HG02571 (cell line): Measurements from ENCODE around the gene UBE2V1.
"Not testable (repeated sequence)": the region's sequence is repeated elsewhere in the genome, so short reads cannot be mapped to it uniquely, and the experiment has no call there.

Experiments used
- ATAC-seq: cut with Tn5 transposase; IDR thresholded peaks from one replicate; pipeline ENCODE4 v1.9.1; 2021; ENCODE audit warnings: mild to moderate bottlenecking, moderate library complexity; ENCODE audit not compliant: unreplicated experiment

UBE2V1 gene

DNA sequence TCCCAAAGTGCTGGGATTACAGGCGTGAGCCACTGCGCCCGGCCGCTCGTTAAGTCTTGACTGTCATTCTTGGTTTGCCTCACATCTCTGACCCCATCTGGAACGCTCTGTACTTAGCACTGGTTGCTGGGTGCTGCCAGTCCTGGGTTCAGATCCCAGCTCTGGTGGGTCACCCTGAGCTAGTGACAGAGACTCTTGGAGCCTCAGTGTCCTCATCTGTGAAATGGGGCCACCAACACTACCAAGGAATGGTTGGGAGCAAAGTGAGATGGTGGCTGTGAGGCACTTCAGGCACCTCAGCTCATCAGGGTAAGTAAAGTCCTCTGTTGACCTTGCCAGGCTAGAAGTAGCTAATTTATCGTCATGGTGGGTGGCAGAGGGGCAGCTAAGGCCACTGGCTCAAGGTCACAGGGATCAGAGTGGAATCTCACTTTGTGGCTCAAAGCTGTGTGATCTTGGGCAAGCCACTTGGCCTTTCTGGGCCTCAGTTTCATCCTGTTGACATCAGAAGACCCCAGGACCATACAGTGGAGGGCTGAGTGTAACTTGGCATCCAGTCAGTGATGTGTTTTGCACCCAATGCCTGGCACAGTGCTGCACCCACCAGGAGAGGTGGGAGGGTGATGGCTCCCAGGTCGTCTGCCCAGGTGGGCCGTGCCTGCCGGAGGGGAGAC is 46.7 kb downstream of the UBE2V1 start:
- no peak for ATAC-seq

DNA sequence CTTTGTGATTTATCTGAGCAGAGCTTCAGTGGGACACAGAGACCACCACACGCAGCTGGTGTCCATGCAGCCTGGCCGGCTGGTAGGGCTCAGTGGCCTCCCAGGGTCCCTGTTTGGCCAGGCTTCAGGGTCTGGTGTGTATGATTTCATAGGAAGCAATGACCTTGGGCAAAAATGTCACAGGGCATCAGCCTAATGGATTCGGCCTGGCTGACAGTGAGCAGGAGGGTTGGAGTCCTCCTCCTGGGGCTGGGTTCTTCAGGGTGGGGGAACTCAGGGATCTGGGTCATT is 47.7 kb downstream of the UBE2V1 start:
- no peak for ATAC-seq

DNA sequence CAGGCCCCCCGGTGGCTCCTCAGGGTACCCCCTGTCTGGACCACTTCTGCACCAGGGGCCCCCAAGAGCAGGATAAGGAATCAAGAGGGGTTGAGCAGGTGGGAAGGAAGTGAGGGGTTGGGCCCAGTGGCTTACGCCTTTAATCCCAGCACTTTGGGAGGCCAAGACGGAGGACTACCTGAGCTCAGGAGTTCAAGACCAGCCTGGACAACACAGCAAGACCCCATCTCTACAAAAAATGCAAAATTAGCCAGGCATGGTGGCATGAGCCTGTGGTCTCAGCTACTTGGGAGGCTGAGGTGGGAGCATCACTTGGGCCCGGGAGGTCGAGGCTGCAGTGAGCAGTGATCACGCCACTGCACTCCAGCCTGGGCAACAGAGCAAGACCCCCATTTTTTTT is 49.2 kb downstream of the UBE2V1 start:
- ATAC-seq: not testable (repeated sequence)

DNA sequence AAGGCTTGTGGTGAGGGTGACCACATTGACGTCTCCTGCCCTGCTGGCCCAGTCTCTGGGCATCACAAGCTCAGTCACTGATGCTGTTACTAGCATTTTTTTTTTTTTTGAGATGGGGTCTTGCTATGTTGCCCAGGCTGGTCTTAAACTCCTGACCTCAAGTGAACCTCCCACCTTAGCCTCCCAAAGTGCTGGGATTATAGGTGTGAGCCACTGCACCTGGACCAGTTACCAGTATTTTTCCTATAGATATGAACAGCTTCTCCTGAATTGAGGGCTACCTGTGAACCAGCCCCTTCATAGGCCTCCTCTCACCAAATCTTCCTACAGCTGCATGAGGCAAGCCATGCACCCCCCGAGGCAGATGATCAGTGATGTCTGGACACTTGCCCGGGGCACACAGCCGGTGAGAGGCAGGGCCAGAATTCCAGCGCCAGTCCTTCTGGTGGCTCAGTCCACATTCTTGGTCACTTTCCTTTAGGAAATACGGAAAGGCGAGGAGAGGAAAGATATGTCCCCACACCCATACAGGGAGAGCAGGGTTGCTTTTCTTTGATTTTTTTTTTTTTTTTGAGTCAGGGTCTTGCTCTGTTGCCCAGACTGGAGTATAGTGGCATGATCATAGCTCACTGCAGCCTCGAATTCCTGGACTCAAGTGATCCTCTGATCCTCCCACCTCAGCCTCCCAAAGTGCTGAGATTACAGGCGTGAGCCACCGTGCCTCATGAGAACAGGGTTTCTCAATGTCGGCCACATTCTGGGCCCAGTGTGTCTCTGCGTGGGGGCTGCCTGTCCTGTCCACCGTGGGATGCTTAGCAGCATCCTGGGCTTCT is 50.7 kb downstream of the UBE2V1 start:
- no peak for ATAC-seq

DNA sequence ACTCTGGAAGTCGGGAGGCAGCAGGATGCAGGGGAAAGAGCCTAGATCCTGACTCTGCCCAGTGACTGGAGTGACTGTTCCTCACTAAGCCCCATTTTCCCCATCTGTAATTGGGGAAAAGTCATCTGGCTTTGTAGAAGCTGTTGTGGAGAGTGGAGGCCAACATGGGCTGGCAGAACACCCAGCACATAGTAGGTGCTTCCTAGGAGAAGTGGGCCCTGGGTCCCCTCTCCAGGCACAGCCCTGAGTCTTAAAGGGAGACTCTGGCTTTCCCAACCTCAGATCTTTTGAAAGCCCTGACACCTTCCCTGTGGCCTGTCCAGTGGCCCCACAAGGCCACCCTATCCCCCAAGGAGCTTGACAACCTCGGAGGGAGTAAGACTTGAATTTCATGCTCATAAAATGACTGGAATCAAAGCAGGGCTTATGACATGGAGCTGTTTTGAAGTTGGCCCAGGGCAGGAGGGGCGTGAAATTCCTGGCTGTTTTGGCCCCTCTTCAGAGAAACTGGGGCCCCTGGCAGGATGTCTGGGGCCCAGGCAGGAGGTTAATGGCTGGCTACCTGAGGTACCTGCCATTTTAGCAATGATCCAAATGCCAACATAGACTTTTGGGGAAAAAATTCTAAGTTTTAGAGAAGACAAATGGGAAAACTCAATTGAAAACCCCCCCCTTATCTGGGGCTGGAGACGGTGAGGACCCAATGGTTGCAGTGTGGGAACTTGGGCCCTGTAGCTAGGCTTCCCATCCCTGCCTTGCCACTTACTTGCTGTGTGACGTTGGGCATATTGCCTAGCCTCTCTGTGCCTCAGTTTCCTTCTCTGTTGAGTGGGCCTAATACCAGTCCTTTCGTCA is 51.6 kb downstream of the UBE2V1 start:
- no peak for ATAC-seq

DNA sequence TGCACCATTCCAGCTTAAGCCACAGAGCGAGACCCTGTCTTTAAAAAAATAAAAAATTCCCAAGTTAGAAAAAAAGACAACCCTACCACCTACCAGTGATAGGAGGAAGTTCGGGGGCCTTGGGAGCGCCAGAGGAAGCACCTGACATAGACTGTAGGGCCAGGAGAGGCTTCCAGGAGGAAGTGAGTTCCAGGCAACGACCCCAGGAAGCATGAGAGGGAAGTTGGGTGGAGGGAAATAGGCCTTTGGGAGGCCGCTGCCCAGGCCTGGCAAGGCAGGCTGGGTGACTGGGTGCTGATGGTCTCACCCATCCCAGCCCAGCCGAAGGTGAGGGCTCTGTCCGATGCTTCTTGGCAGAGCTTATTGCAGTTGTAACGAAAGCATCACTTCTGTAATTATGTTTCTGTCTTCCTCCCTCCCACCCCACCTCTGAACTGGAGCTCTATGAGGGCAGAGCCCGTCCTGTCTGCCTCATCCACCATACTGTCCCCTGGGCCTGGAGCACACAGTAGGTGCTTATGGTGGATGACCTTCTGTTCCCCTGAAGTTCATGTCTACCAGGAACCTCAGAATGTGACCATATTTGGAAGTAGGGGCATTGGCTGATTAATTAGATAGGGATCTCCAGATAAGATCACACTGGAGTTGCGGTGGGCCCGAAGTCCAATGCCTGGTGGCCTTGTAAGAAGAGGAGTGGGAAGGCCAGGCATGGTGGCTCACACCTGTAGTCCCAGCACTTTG is 54.1 kb downstream of the UBE2V1 start:
- no peak for ATAC-seq

DNA sequence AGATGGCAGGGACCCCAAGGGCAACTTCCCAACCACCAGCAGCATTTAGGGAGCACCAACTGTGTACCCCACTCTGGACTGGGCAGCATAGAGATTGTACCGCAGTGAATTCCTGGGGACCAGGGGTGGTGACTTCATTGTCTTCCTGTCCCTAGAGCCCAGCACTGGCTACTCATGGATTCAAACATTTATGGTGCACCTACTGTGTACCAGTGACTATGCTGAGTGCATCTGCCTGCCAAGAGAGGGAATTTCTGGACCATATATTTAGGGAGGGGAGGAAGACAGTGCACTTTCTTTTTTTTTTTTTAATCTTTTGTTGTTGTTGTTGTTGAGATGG is 55.3 kb downstream of the UBE2V1 start:
- no peak for ATAC-seq

DNA sequence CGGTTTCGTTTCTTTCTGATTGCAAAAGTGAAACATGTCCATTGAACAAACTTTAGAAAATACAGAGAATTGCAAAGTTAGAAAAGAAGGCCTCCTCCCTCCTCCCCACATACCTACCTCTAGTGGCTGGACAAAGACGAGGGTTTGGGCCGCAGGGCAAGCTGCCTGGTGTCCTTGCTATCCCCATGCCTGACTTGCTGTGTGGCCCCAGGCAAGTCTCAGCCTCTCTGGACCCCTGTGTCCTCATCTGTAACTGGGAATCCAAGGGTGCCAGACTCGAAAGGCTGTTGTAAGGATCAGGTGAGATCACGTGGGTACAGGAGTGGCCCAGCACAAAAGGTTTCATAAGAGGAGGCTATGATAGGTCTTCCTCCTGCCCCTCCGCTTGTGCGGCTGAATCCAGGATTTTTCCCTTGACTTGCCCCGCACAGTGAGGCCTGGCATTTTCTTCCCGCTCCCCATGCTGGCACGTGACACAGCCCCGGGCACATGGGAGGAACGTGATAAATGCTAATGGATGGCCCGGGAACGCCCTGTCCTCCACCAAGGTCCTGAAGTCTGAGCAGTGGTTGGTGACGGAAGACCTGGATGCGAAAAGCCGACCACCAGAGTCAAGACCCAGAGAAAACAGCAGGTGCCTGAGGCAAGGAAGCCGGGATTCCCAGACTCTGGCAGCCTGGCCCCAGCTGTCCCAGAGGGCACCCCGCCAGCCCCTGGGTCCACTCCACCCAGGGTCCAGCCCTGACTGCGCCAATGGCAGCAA is 55.8 kb downstream of the UBE2V1 start:
- no peak for ATAC-seq

DNA sequence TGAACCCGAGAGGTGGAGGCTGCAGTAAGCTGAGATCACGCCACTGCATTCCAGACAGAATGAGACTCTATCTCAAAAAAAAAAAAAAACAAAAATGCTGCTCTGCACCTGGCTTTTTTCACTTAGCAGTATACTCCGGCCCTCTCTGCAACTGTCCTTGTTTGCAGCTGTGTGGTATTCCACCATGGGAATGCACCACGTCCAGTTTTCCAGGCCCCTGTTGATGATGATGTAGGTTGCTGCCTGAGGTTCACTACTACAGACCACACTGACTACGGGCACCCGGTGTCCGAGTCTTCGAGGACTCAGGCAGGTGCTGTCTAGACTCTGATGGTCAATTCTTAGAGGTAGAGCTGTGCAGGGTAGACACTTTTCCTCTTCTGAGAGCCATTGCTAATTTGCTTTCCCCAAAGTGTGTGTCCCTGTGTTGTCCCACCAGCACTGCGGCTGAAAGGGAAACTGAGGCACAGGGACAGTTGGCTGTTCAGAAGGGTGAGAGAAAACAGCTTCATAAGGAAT is 56.5 kb downstream of the UBE2V1 start:
- ATAC-seq: no peak

DNA sequence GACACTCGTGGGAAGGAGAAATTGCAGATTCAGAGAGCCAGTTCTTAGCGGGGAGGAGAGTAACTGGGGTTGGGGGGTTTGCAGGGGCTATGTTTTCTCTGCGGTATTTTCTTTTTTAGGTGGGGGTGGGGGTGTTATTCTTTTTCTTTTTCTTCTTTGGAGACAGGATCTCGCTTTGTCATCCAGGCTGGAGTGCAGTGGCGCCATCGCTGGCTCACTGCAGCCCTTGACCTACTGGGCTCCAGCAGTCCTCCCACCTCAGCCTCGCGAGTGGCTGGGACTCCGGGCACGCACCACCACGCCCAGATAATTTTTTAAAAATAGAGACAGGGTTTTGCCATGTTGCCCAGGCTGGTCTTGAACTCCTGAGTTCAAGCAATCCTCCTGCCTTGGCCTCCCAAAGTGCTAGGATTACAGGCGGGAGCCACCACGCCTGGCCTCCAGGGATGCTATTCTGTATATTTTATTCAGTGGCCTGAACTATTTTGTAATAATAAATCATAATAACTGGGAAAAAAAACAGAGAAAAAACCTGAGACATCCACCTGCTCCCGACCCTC is 57.3 kb downstream of the UBE2V1 start:
- ATAC-seq: no peak

DNA sequence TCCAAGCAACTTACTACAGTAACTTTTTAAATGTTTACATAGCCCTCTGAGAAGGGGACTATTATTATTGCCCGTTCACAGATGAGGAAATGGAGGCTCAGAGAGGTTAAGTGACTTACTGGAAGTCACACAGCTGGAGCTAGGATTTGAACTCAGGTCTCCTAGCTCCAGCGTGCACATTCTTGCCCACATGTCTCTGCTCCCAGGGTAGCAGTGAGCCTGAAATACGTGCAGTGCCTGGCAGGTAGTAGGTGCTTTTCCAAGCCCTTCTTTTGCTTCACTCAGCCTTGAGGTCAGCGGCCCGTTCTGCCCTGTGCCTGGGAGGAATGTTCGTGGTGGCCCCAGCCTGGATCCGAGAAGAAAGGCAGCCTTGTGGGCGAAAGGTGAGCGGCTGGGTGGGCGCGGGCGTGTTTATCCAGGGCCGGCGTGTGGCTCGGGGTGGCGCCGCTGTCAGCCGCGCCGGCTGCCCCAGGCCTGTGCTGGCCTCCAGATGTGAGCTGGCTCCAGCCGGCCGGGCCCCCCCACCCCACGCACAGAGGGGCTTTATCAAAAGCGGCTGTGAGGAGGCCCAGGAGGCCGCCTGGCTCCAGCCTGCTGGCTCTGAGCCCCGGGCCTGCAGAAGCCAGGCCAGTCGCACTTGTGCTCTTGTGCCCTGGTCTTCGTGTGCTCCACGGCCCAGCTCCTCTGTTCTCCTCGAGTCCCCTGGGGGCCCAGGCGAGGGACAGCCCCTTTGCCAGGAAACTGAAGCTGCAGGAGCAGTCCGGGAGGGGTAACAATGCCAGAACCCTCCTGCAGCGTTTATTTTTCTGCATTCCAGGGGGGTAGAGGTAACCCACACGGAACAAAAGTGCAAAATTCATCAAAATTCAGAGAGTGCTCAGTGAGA is 58.1 kb downstream of the UBE2V1 start:
- no peak for ATAC-seq

DNA sequence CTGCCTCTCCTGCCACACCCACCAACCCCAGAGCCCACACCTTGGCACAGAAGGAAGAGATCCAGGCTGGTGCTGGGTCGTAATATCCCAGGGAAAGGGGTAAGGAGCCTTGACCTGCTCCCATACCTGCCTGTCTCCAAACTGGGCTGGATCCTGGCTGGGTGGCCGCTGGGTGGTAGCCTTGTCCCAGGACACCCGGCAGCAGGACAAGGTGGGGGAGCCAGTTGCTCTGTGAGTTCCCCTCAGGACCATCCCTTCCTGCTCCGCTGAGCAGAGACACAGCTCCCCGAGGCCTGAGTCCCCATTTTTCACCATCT is 58.8 kb downstream of the UBE2V1 start:
- no peak for ATAC-seq

DNA sequence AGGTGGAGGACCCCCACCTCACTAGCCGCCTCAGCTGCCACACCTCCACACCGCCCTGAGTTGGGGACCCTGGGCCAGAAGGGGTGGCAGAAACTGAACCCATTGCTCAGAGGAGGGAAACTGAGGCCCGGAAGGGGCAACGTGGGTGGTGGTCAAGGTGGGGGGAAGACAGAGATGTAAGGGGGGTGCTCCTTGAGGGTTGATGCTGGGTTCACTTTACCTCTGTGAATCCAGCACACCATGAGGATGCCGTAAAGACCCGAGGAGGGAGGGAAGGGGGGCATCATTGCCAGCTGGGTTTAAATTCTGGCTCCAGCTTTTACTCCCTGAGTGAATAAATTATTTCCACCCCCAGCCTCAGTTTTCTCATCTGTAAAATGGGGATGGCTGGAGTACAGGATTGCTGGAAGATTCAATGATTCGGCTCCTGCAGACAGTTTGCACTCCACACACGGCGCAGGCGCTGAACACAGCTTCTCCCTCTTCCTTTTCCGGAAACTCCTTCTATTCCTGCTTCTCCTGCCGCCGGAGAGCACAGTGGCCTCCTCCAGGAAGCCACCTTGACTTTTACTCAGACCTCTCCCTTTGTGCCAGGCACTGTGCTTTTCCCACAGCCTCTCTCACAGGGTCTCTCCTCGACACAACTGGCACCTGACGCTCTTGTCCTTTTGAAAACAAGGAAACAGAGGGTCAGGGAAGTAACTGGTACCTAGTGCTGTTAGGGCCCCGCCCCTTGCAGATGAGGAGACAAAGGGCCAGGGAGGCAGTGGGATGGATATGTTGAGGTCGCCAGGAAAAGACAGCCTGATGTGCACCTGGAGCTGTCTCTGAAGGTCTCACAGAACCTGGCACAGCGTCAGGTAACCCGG is 59.4 kb downstream of the UBE2V1 start:
- ATAC-seq: no peak

DNA sequence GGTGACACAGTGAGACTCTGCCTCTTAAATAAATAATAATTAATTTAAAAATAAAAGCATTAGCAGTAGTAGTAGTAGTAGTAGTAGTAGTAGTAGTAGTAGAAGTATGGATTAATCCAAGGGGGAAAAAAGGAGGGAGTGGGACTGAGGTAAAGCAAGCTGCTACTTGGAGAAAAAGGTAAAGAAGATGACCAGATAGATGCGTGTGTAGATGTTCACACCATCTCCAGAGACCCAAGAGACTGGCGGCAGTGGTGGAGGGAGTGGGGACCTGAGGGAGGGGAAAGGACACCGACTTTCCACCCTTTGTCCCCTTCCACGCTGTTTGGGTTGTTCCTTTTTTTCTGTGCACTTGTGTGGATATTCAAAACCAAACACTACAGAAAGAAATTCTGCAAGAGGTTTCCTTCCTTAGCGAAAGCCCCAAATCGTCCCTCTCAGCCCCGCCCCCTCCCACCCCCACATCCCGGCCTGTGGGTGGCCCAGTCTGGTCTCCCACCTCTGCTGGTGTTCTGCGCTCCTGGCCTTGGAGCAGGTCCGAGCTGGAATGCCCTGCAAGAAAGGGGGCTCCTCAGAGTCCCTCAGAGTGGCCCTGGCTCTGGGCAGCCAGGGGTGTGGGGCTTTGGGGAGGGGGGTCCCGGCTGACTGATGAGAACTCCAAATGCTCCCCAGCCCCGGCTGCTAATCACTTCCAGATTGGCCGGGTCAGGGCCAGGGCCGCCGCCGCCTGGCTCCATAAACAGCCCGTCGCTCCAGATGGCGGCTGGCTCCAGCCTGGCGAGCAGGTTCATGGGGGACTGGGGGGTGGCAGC is 60.2 kb downstream of the UBE2V1 start:
- no peak for ATAC-seq

DNA sequence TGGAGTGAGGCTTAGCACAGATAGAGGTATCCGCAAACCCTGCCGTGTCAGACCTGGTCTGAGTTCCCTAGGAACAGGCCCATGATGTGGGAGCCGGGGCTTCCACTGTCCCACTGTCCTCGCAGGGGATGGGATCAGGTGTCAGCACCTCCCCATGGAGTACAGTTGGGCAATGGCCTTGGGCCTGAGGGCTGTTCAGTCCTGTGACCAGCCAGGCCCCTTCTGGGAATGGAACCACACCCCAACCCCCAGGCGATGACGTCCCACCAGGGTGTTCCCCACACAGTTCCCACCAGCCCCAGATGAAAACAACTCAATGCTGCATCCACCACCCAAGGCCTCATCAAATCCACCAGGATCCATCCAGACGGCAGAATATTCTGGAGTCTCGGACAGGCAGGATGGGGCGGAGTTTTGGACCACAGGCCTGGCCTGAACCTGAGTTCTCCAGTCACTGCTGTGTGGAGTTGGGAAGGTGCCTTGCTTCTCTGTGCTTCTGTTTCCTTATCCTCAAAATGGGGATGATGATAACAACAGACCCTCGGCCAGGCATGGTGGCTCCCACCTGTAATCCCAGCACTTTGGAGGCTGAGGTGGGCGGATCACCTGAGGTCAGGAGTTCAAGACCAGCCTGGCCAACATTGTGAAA is 62.2 kb downstream of the UBE2V1 start:
- ATAC-seq: no peak

DNA sequence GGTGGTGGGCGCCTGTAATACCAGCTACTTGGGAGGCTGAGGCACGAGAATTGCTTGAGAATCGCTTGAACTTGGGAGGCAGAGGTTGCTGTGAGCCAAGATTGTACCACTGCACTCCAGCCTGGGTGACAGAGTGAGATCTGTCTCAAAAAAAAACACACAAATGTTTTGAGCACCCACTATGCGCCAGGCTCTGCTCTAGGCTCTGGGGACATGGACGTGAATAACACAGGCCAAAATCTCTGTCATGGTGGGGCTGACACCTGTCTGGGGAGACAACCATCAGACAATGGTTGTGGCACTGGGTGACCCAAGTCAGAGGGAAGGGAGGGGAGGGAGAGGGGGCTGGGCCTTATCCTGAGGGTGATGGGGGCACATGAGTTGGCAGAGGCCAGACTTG is 62.7 kb downstream of the UBE2V1 start:
- ATAC-seq: no peak
